GM21529 (cell line): ENCODE measurements around the gene UBN2.

Source experiments
- ATAC-seq: cut with Tn5 transposase; IDR thresholded peaks from one replicate; pipeline ENCODE4 v1.9.1; 2021; ENCODE audit not compliant: unreplicated experiment

The UBN2 gene

DNA sequence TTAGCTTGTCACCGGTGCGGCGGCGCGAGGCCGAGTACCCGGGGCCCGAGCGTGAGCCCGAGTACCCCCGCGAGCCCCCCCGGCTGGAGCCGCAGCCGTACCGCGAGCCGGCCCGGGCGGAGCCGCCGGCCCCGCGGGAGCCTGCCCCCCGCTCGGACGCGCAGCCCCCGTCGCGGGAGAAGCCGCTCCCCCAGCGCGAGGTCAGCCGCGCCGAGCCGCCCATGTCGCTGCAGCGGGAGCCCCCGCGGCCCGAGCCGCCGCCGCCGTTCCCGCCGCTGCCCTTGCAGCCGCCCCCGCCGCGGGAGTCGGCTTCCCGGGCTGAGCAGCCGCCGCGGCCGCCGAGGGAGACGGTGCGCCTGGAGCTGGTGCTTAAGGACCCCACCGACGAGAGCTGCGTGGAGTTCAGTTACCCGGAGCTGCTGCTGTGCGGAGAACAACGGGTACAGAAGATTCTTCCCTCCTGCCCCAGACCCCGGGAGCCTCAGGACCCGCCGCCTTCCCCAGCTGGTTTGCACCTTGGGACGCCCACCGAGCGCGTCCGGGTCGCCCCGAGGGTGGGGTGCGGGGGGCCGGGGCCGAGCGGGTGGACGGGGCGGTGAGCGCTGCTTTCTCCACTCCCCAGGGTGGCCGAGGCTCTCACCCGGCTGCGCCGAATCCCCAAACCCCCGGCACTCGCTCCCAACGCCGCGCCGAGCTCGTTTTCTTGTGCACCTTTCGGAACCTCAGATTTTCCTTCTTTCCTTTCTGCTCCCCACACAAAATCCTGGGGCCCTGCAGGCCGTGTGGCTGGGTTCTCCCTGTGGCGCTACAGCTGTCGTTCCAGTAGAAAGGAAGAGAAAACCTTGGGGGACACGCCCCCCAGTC lies 708 bp downstream of the UBN2 start:
- peak; percentile 24 for ATAC-seq

DNA sequence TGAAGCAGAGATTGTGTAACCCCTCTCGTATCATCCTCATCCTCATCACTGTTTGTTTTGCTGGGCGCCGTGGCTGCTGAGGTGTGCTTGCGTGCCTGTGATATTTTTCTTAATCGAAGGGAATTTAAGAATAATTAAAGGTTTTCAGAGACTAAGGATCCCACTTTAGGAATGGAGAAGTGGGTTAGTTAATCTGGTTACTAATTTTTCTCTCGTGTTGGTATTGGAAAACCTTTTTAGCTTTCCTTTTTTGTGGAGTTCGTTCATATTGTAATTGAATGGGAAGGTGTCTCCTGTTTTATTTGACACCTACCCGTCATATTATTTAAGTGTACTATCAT lies 1.3 kb downstream of the UBN2 start:
- ATAC-seq: peak; percentile 5

GRCh38 chr7:139232904-139233303 lies 1.9 kb downstream of the UBN2 start:
- no peak for ATAC-seq

GRCh38 chr7:139241258-139241657 lies 10.2 kb downstream of the UBN2 start:
- no peak for ATAC-seq

DNA sequence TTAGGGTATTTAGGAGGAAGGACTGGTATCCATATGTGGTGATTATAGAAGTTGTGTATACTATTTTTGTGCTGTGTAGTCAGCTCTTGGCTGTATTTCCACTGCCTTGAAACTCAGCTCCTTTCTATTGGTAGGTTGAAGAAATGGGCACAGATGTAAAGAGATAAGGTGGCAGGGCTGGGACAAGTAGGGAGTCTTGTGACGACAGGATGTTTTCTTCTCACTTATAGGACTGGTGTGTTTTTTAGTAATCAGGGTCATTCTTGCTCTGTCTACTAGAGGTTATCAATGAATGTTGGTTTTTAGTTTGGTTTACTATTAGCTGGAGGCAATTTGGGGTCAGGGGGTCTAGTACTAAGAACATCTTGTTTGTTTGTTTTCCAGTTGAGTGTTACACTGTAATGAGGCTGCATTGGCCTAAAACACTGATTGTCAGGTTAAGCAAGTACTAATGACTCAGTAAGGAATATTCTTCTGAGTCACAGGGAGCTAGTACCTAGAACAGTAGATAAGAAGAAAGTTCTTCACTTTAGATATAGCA lies 11.8 kb downstream of the UBN2 start:
- ATAC-seq: no peak

GRCh38 chr7:139245401-139245800 lies 14.4 kb downstream of the UBN2 start:
- ATAC-seq: no peak

DNA sequence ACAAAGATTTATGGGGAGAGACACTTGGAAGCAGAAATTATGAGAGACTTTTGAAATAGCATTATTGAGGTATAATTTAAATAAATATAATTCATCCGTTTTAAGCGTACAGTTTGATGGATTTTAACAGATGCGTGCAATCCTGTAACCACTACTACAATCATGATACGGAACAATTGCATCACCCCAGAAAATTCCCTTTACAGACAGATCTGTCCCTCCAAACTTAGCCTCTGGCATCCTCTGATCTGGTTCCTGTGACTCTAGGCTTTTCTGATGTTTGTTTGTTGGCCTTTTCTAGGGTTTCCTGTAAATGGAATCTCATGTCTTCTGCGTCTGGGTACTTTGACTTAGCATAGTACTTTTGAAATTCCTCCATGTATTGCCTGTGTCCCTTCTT lies 15.5 kb downstream of the UBN2 start:
- ATAC-seq: no peak

DNA sequence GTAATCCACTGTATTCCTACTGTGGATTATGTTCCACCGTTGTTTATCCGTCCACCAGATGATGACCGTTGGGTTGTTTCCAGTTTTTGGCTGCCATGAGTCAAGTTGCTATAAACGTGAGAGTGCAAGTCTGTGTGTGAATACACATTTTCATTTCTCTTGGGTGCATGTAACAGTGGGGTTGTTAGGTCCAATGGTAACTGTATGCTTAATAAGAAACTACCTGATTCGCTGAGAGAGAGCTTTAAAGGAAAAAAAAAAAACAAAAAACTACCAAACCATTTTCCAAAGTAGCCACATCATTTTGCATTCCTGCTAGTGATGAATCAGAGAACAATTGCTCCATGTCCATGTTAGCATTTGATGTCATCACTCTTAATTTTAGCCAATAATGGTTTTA lies 15.9 kb downstream of the UBN2 start:
- no peak for ATAC-seq

DNA sequence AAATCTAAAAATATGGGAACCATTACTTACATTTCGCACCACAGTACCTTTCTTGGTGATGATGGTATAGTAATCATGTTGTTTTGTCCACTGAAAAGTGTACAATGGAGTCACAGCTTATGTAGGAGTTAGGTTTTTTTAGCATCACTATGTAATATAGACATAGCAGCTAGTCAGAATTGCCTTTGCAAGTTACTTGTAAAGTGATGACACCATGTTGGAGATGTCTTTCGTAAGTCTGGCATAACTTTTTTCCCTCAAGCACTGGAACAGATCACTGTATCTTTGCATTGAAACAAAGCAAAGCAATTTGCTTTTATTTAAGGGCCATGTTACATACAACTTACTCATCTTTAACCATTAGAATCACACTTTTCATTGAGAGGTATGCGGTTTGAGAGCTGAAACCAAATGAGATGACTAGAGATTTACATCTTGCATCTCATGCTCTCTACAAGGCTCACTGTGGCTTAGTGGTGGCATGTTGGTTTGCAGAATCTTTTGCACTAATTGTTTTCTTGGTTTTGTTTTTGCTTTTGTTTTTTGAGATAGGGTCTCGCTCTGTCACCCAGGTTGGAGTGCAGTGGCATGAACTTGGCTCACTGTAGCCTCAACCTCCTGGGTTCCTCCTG lies 18.3 kb downstream of the UBN2 start:
- ATAC-seq: no peak

DNA sequence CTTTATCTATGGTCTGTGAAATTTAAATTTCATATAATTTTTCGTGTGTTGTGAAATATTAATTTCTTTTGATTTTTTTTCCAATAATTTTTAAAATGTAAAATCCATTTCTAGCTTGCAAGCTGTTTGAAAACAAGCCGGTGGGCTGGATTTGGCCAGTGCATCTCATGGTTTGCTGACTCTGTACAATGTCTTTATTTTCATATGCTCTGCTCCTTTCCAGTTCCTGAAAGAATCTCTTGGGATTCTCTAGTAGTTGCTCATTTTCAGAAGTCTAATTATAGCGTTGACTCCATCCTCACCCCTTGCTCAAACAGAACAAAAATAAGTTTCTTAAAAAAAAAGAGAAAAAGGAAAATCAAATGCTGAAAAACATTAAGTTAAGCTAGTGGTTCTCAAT lies 21.4 kb downstream of the UBN2 start:
- no peak for ATAC-seq

DNA sequence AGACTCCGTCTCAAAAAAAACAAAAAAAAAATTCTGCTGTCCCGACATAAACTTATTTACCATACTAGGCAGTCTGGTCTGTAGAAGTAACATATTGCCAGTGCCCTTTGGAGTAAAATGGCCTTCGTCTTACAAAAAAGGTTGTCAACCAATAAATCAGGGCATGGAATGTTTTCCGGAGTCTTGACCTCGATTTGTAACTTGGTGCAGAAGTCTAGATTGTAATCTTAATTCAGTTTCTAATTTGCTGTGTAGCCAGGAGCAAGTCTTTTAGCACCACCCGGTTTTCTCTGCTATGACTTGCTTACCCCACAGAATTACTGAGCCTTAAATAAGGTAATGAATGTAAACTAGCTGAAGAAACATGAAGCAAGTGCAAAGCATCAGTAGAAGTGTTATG lies 23.2 kb downstream of the UBN2 start:
- ATAC-seq: no peak

GRCh38 chr7:139254728-139255127 lies 23.7 kb downstream of the UBN2 start:
- no peak for ATAC-seq

DNA sequence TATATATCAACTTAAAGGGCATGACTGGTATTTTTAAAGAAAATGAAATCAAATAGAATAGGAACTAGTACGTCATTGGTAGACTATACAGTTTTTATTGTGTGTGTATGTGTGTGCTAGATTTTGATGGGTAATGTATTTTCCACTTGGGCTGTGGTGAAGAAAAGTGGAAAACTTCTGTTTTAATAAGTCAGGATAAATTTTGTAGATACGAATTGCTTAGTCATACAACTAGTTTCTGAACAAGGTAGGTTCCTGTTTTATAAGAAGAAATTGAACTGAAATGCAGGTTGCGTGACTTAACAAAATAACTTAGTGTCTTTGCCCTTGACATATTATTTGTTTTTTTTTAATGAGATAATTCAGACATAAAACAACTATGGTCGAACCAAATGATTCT lies 24.3 kb downstream of the UBN2 start:
- ATAC-seq: no peak

DNA sequence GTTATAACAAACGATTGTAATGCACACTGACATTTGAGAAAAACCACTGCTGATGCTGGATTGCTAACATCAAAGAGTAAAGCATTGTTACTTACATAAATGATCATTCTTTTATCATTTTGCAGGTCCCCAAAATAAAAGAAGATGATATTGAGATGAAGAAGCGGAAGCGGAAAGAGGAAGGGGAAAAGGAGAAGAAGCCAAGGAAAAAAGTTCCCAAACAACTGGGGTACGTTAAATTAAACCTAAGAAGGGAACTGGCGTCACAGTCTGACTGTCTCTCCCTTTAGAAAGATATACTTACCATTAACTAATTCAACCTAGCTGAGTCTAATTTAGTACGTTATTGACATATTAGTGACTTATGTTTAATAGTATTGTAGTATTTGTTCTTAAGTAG lies 28.1 kb downstream of the UBN2 start:
- ATAC-seq: no peak

GRCh38 chr7:139264220-139264619 lies 33.2 kb downstream of the UBN2 start:
- ATAC-seq: no peak

DNA sequence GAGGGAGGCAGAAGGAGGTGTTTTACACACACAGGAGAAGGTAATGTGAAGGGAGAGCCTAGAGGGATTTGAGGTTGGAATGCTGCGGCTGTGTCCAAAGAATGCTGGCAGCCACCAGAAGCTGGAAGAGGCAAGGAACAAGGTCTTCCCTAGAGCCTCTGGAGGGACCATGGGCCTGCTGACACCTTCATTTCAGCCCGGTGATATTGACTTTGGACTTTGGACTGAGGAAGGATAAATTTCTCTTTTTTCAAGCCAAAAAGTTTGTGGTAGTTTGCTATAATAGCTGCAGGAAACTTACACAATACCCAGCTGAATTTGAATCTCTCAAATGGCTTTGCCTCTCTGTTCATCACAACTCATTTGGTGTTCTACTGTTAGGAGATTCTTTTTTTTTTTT lies 34.6 kb downstream of the UBN2 start:
- no peak for ATAC-seq

DNA sequence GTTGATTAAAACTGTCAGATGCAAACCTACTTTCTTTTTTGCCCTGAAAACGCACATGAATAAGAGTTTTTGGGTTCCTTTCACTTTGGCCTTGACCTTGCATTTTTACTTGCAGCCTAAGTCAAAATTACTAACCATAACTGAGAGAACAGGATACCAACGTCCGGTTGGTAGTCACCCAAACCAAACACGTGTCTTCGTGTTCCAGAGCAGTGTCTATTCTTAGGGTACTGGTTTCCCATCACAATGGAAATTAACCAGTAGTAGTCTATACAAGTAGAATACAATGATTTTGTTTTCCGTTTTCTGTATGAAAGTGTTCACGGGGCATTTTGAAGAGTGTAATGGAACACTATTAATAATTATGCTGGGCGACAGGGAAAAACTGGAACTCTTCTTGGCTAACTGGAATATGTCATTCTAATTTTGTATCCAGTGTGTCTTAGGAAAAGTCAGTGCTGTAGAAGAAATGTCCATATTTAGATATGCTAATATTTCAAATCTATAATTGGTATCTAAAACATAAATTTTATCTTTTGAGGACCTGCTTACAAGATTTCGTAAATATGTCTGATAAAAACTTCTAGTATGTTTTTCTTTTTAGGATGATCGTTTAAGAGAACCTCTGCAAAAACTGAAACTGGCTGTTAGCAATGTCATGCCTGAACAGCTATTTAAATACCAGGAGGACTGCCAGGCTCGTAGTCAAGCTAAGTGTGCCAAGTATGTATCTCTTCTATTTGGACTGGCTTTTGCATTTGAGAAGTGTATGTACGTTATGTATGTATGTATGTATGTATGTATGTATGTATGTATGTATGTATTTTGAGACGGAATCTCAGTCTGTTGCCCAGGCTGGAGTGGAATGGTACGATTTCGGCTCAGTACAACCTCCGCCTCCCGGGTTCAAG lies 40.9 kb downstream of the UBN2 start:
- ATAC-seq: no peak

GRCh38 chr7:139284252-139284896 lies 53.3 kb downstream of the UBN2 start:
- ATAC-seq: no peak

- ATAC-seq: no peak
These were observed 55.1 kb downstream of the UBN2 start for GRCh38 chr7:139286144-139286543.

DNA sequence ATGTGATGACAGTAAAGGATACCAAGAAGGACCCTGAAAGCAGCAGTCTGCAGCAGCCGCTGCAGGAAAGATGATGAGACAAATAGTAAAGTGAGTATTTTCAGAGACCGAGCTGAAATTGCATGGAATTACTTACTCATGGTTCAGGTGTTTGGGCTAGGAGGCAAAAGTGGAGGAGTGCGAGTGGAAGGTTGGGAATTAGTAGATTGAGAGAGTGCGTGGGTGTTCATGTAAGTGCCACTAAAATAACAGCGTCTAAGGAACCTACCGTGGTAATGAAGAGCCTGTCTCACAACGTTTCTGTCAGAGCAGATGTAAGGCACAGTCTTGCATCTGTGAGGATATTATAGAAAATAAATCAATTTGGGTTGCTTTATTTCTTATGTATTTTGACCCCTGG lies 61.8 kb downstream of the UBN2 start:
- no peak for ATAC-seq

DNA sequence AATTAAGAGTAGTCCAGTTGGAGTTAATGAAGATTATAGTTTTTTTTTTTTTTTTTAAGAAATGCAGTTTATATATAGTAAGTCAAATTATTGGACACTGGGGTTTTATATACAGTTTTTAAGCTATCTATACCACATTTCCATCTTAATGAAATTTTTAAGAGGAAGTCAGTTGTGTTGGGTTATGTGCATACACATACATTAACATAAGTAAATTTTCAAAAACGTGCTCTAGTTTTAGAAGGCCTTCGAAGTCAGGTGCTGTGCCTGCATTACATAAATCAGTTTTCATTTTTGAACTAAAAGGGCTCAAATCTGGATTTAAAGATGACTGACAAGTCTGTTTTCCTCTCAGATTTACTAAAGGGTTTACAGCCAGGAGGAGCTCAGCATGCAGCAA lies 62.5 kb downstream of the UBN2 start:
- ATAC-seq: no peak
